C4-2B (cell line): ENCODE measurements around the gene SLC6A17.

Experiments used
- H3K27ac ChIP-seq: fragments of 450-650 bp; 2 replicates; pipeline ENCODE4 v1.5.1; 2017
- CTCF ChIP-seq: fragments of 450-650 bp; conservative IDR thresholded peaks from 2 replicates; pipeline ENCODE4 v1.5.1; 2017; ENCODE audit warnings: mild to moderate bottlenecking
- ZFX ChIP-seq: fragments of 450-650 bp; IDR thresholded peaks from 2 replicates; pipeline ENCODE4 v1.6.1; 2017

Gene SLC6A17

GRCh38 chr1:110203021-110203661, 52.8 kb downstream of the SLC6A17 start:
- TF ChIP-seq ZFX = no peak
- peak; percentile 93 for TF ChIP-seq CTCF
- peak overlapping the region; percentile 41 for H3K27ac ChIP-seq

DNA sequence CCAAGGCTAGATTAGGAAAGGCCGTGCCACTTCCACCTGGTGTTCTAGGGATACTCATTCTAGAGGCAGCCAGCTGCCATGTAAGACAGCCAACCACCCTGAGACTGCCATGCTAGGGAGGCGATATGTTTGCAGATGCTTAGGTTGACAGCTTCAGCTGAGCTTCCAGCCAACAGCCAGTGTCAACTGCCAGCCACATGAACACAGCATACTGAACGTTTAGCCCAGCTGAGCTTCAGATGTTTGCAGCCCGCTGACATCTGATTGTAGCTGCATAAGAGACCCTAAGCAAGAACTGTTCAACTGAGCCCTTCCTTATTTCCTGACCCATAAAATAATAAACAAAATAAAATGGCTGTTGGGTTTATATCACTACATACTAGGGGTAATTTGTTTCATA, 54.9 kb downstream of the SLC6A17 start:
- no peak overlapping the region for H3K27ac ChIP-seq
- TF ChIP-seq CTCF (no peak), ZFX (no peak)

DNA sequence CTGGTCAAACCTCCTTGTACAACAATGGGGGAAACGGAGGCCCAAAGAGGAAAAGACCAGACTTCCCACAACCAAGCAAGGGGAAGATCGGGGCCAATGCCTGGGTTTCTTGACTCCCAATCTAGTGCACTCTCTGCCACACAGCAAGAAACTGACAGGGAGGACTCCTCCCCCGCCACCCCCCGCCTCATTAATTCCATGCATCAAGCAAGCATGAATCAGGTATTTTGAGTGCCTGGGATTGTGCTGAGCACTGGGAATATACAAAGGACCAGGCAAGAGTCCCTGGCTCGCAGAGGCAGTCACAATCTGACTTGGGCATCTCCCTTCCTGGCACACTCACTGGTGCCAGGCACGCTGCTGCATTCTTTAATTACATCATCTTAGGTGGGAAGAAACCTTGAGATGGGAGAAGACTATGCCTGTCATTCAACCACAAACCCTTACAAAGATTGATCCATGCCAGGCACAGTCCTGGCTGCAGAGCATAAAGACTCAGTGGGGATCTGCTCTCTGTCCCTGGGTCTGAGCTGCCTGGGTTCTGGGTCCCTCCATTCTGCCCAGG, 55.4 kb downstream of the SLC6A17 start:
- no peak for TF ChIP-seq ZFX
- TF ChIP-seq CTCF = no peak
- H3K27ac ChIP-seq = no peak overlapping the region

DNA sequence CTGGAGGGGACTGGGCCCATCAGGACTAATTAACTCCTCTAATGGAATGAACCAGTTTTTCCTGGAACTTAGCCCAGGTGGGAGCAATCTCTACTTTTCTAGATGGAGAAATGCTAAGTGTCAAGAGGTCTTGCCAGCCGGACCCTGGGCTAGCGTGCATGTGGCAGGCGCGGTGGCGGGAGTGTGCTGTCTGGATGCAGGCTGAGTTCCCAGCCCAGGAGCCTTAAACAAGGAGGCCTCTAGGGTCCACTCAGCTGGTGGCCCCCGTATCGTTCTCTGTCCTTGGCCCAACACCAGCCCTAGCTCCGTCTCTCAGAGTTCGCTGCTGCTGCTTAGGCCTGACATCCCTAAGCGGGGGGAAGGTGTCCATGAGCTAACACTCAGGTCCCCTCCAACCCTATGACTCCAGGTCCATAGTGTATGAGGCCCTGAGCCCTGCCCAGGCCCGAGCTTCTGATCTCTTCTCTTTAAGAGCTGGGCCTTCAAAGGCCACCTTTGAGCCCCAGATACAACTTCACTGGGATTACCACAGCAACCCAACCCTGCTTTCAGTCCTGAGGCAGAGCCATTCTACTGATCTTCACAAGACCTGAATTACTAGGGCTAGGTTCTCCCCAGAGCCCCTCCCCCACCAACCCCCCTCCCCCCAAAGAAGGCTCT, 56.1 kb downstream of the SLC6A17 start:
- TF ChIP-seq CTCF = no peak
- TF ChIP-seq ZFX = no peak
- H3K27ac ChIP-seq = no peak overlapping the region

DNA sequence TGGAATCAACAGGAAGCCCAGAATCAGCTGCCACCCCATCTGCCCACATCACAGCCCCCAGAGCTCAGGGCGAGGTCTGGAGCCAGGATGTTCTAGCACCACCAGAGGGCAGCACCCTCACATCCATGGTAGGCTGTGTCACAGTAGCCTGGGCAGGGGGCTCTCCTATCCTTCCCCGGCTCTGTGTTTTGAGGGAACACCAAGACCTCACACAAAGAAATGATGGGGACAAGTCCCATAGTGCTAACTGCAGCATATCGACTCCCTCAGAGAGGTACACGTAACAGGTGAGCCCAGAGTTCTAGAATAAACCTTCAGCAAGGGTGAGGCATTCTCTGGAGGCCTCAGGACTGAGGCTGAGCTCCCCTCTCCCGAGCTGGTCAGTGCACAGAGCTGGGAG, 57.5 kb downstream of the SLC6A17 start:
- TF ChIP-seq CTCF = peak; percentile 92
- TF ChIP-seq ZFX = no peak
- H3K27ac ChIP-seq = no peak overlapping the region

GRCh38 chr1:110208916-110209645, 58.8 kb downstream of the SLC6A17 start:
- no peak overlapping the region for H3K27ac ChIP-seq
- TF ChIP-seq CTCF (no peak), ZFX (no peak)
